Activated T-helper 2 cell treated with anti-CD3 and anti-CD28 coated beads, Interferon-gamma antibody, Interleukin-2, Interleukin-4, amounts not matched to agents 10 μg/mL and 5 μg/mL and 100 μg/mL, durations not matched to agents 14 hours and 24 hours and 36 hours (primary cell): ENCODE data around the gene SH3BP5. TPM values are rescaled to one million over a fixed set of nuclear protein-coding genes. Genes with fewer than 3 reads are reported as not detected.

ENCODE experiments used
- DNase-seq: peaks from one replicate; pipeline ENCODE4 v3.0.0; 2021; ENCODE audit warnings: low spot score
- H3K27ac Mint-ChIP-seq: one replicate; pipeline ENCODE4 v1.8.0; 2021; ENCODE audit warnings: mixed read lengths
- H3K27me3 Mint-ChIP-seq: one replicate; pipeline ENCODE4 v1.8.0; 2021; ENCODE audit warnings: low read depth, mixed read lengths
- H3K36me3 Mint-ChIP-seq: one replicate; pipeline ENCODE4 v1.8.0; 2021; ENCODE audit warnings: low read depth, mixed read lengths
- H3K4me1 Mint-ChIP-seq: one replicate; pipeline ENCODE4 v1.8.0; 2021; ENCODE audit warnings: low read depth, mixed read lengths
- H3K4me3 Mint-ChIP-seq: one replicate; pipeline ENCODE4 v1.8.0; 2021; ENCODE audit warnings: low read depth, mild to moderate bottlenecking, moderate library complexity, mixed read lengths
- H3K9me3 Mint-ChIP-seq: one replicate; pipeline ENCODE4 v1.8.0; 2021; ENCODE audit warnings: mixed read lengths
- intact Hi-C: fragments of 100-400 bp; cut with micrococcal nuclease; formaldehyde crosslinking; loops from one replicate; pipeline ENCODE4 v1.15.1; 2023
- total RNA-seq: library from RNA; stranded (reverse); gene quantifications from 2 replicates; pipeline ENCODE4 v1.2.3, GENCODE V29; 2022

The SH3BP5 gene
- total RNA-seq, 1 donor from 2014 or later: 15.0 TPM

DNA sequence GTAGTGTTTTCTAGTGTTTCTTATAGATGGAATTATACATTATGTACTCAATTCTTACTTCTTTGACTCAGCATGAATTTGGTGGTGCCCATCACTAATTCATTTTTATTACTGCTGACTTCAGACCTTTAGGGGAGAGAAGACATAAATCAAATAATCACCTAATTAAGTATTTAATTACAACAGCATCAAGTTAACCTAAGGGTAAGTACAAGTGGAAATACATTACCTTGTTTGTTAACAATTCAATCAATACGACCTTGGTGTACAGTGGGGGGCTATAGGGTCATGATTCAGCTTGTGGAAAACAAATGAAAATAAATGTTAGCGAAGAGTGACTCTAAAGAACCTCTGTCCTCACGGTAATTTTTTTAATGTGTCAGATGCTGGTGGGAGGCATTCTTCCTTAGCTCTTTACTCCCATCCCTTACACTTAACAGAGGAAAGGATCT lies 126.9 kb downstream of the SH3BP5 start:
- Mint-ChIP-seq H3K27ac (peak overlapping the region; percentile 90), H3K9me3 (no peaks in the 10 kb centered on the region), H3K36me3 (peaks cover 17% of the 10 kb centered on the region), H3K27me3 (no peaks in the 10 kb centered on the region), H3K4me3 (peak overlapping the region; percentile 81), H3K4me1 (peaks cover 27% of the 10 kb centered on the region)
- DNase-seq: no peak
- intact Hi-C loops: loop anchor here (1.0 to 10.0 kb wide), 6 partner anchors 42 to 1039 kb away; partner anchors contain the start of genes CCDC174, NR2C2 and RBSN

Other genes with a start within 250 kb of the SH3BP5 start
- gene RBSN, start 233.4 kb downstream of the SH3BP5 start, total RNA-seq: 11.3 and 13.0 TPM in 2 replicates
- 31.8 and 33.4 TPM in 2 replicates for gene CAPN7, start 126.3 kb downstream of the SH3BP5 start, total RNA-seq
- gene METTL6, start 95.0 kb upstream of the SH3BP5 start, total RNA-seq: 16.1 and 16.5 TPM in 2 replicates
- 23.9 and 25.9 TPM in 2 replicates for gene EAF1, start 95.0 kb upstream of the SH3BP5 start, total RNA-seq
- 1.6 and 2.1 TPM in 2 replicates for gene COLQ, start 189.1 kb upstream of the SH3BP5 start, total RNA-seq